NCI-H2171 (cell line): ENCODE data around the gene PPIL4.
"Not testable (repeated sequence)": the region's sequence is repeated elsewhere in the genome, so short reads cannot be mapped to it uniquely, and the experiment has no call there.

ENCODE experiments used
- DNase-seq: peaks from one replicate; lab custom pipeline; 2025; lab: John Stamatoyannopoulos, UW

Gene PPIL4

GRCh38 chr6:149483849-149484655, 61.8 kb downstream of the PPIL4 start:
- DNase-seq = no peak

- DNase-seq = no peak
Observed at GRCh38 chr6:149483334-149483725, 62.5 kb downstream of the PPIL4 start.

GRCh38 chr6:149482545-149483333, 63.1 kb downstream of the PPIL4 start:
- DNase-seq = no peak

GRCh38 chr6:149480502-149481280, 65.2 kb downstream of the PPIL4 start:
- DNase-seq = no peak

- peak; percentile 60 for DNase-seq
Observed at GRCh38 chr6:149478631-149479314, 67.1 kb downstream of the PPIL4 start.

GRCh38 chr6:149477544-149477943, 68.3 kb downstream of the PPIL4 start:
- no peak for DNase-seq

- no peak for DNase-seq
Observed at GRCh38 chr6:149476789-149477455, 68.9 kb downstream of the PPIL4 start.

GRCh38 chr6:149474108-149474935, 71.5 kb downstream of the PPIL4 start:
- no peak for DNase-seq

GRCh38 chr6:149473080-149474052, 72.5 kb downstream of the PPIL4 start:
- DNase-seq = no peak

- no peak for DNase-seq
Observed at GRCh38 chr6:149472241-149472640, 73.6 kb downstream of the PPIL4 start.

- DNase-seq = no peak
Observed at GRCh38 chr6:149471801-149472200, 74.0 kb downstream of the PPIL4 start.

GRCh38 chr6:149470948-149471347, 74.9 kb downstream of the PPIL4 start:
- DNase-seq = no peak

- no peak for DNase-seq
Observed at GRCh38 chr6:149468179-149468578, 77.7 kb downstream of the PPIL4 start.

GRCh38 chr6:149467265-149467664, 78.6 kb downstream of the PPIL4 start:
- DNase-seq = no peak

GRCh38 chr6:149464411-149464810, 81.4 kb downstream of the PPIL4 start:
- DNase-seq = no peak

GRCh38 chr6:149463781-149464180, 82.1 kb downstream of the PPIL4 start:
- DNase-seq = no peak

- not testable (repeated sequence) for DNase-seq
Observed at GRCh38 chr6:149462712-149463111, 83.1 kb downstream of the PPIL4 start.

- no peak for DNase-seq
Observed at GRCh38 chr6:149461670-149462069, 84.2 kb downstream of the PPIL4 start.

GRCh38 chr6:149460249-149460648, 85.6 kb downstream of the PPIL4 start:
- DNase-seq = not testable (repeated sequence)
